SK-N-SH (cell line): Measurements from ENCODE around the gene SSX2IP. TPM values are rescaled to one million over a fixed set of nuclear protein-coding genes. Genes with fewer than 3 reads are reported as not detected.

Experiments
- CTCF ChIA-PET: fragments of 300-600, 350-600 bp; formaldehyde crosslinking; extraction: SDS; loops from one replicate; lab custom pipeline; 2021; lab: Yijun Ruan, JAX
- POLR2A ChIA-PET: fragments of 350-600 bp; sonication (Branson Sonifier 250); formaldehyde crosslinking; extraction: SDS; loops from one replicate; lab custom pipeline; 2020; ENCODE audit warnings: antibody characterized with exemption, inconsistent platforms; lab: Yijun Ruan, JAX
- DNase-seq: peaks from one replicate; pipeline ENCODE4 v3.0.0; 2012
- H2AFZ ChIP-seq: fragments of 200-600 bp; sonication (generic); 2 replicates; pipeline ENCODE4 v1.8.1; 2016; ENCODE audit warnings: antibody characterized with exemption, mild to moderate bottlenecking, low read depth
- H3F3A ChIP-seq: fragments of 200-600 bp; sonication (generic); replicated peaks from 2 replicates; pipeline ENCODE3; 2016; ENCODE audit warnings: antibody characterized with exemption, mild to moderate bottlenecking; ENCODE audit not compliant: insufficient read depth
- H3K27ac ChIP-seq, 2 experiments: fragments of 200-500 bp in 1 of 2; fragments of 200-600 bp in 1 of 2; sonication (Bioruptor generic) in 1 of 2; sonication (generic), shearing (Covaris generic) in 1 of 2; 2 replicates each; pipeline versions ENCODE4 v1.5.1 to v1.6.1; 2014 to 2016; ENCODE audit warnings: low read depth in 2 of 2, inconsistent platforms in 1 of 2, low read length in 1 of 2, mild to moderate bottlenecking in 1 of 2, mixed read lengths in 1 of 2
- H3K27me3 ChIP-seq: fragments of 200-600 bp; sonication (generic), shearing (Covaris generic); 2 replicates; pipeline ENCODE4 v1.6.1; 2016; ENCODE audit warnings: mixed run types; ENCODE audit not compliant: insufficient read depth
- H3K36me3 ChIP-seq, 2 experiments: fragments of 200-500 bp in 1 of 2; fragments of 200-600 bp in 1 of 2; sonication (Bioruptor generic) in 1 of 2; sonication (generic) in 1 of 2; replicated peaks in 1 of 2; 2 replicates each; pipeline versions ENCODE3 to v1.5.1; 2014 to 2016; ENCODE audit warnings: low read length in 1 of 2, mild to moderate bottlenecking in 1 of 2; ENCODE audit not compliant: insufficient read depth in 2 of 2, control insufficient read depth in 1 of 2
- H3K4me1 ChIP-seq, 2 experiments: fragments of 200-500 bp in 1 of 2; fragments of 200-600 bp in 1 of 2; sonication (Bioruptor generic) in 1 of 2; sonication (generic), shearing (Covaris generic) in 1 of 2; 2 replicates each; pipeline versions ENCODE4 v1.5.1 to v1.6.1; 2014 to 2016; ENCODE audit warnings: low read depth in 1 of 2, low read length in 1 of 2, mixed run types in 1 of 2; ENCODE audit not compliant: insufficient read depth in 2 of 2, control insufficient read depth in 1 of 2
- H3K4me2 ChIP-seq: fragments of 200-600 bp; sonication (generic), shearing (Covaris generic); 2 replicates; pipeline ENCODE4 v1.6.1; 2017; ENCODE audit warnings: mixed run types
- H3K4me3 ChIP-seq, 2 experiments: fragments of 200-500 bp in 1 of 2; fragments of 200-600 bp in 1 of 2; sonication (Bioruptor generic) in 1 of 2; sonication (generic), shearing (Covaris generic) in 1 of 2; 2 replicates each; pipeline versions ENCODE4 v1.5.1 to v1.8.1; 2014 to 2016; ENCODE audit warnings: low read depth in 2 of 2, inconsistent platforms in 1 of 2, low read length in 1 of 2, mild to moderate bottlenecking in 1 of 2, mixed read lengths in 1 of 2, moderate library complexity in 1 of 2
- H3K79me2 ChIP-seq: fragments of 200-600 bp; sonication (generic); 2 replicates; pipeline ENCODE4 v1.8.1; 2017; ENCODE audit warnings: mild to moderate bottlenecking; ENCODE audit not compliant: insufficient read depth
- H3K9ac ChIP-seq: fragments of 200-600 bp; sonication (generic); 2 replicates; pipeline ENCODE4 v1.6.1; 2017; ENCODE audit warnings: mixed run types
- H3K9me2 ChIP-seq: fragments of 200-600 bp; sonication (generic); 2 replicates; pipeline ENCODE4 v1.6.1; 2017; ENCODE audit warnings: mixed run types
- H3K9me3 ChIP-seq: fragments of 200-600 bp; sonication (generic); 2 replicates; pipeline ENCODE4 v1.6.1; 2017; ENCODE audit warnings: mixed run types, mild to moderate bottlenecking, moderate library complexity
- H4K20me1 ChIP-seq: fragments of 200-600 bp; sonication (generic); 2 replicates; pipeline ENCODE4 v1.6.1; 2017; ENCODE audit warnings: mild to moderate bottlenecking, mixed run types; ENCODE audit not compliant: insufficient read depth
- CHD2 ChIP-seq: fragments of 150-350 bp; IDR thresholded peaks from 2 replicates; pipeline ENCODE4 v1.6.1; 2018; ENCODE audit warnings: low read length; ENCODE audit not compliant: partially characterized antibody
- EP300 ChIP-seq, 2 experiments: IDR thresholded peaks; 2 replicates each; pipeline versions ENCODE4 v1.4.0 to v1.6.1; 2012; ENCODE audit warnings: borderline replicate concordance in 1 of 2, low read depth in 1 of 2, low read length in 1 of 2
- FOXJ3 ChIP-seq: sonication (generic); formaldehyde crosslinking; IDR thresholded peaks from 2 replicates; pipeline ENCODE4 v1.5.1; 2020; ENCODE audit warnings: mild to moderate bottlenecking, missing genetic modification reagents
- FOXM1 ChIP-seq: IDR thresholded peaks from 2 replicates; pipeline ENCODE4 v1.4.0; 2012; ENCODE audit warnings: low read depth, mild to moderate bottlenecking
- GABPA ChIP-seq: IDR thresholded peaks from 2 replicates; pipeline ENCODE4 v1.4.0; 2012; ENCODE audit warnings: low read depth, mild to moderate bottlenecking
- GATA2 ChIP-seq: sonication (generic); formaldehyde crosslinking; IDR thresholded peaks from 2 replicates; pipeline ENCODE4 v1.5.0; 2020; ENCODE audit warnings: mild to moderate bottlenecking, missing genetic modification reagents
- JUND ChIP-seq: IDR thresholded peaks from 2 replicates; pipeline ENCODE4 v1.4.0; 2012
- MEF2A ChIP-seq: IDR thresholded peaks from 2 replicates; pipeline ENCODE4 v1.4.0; 2012; ENCODE audit warnings: low read depth, borderline replicate concordance
- NFIC ChIP-seq: IDR thresholded peaks from 2 replicates; pipeline ENCODE4 v1.4.0; 2012; ENCODE audit warnings: borderline replicate concordance
- POLR2AphosphoS5 ChIP-seq: IDR thresholded peaks from 2 replicates; pipeline ENCODE4 v1.6.1; 2012; ENCODE audit warnings: low read depth, low read length
- RAD21 ChIP-seq: IDR thresholded peaks from 2 replicates; pipeline ENCODE4 v1.6.1; 2012; ENCODE audit warnings: mild to moderate bottlenecking, low read length
- RCOR1 ChIP-seq: fragments of 150-350 bp; IDR thresholded peaks from 2 replicates; pipeline ENCODE4 v1.6.1; 2017; ENCODE audit warnings: antibody characterized with exemption, low read length
- RFX5 ChIP-seq: IDR thresholded peaks from 2 replicates; pipeline ENCODE4 v1.6.1; 2012; ENCODE audit warnings: mild to moderate bottlenecking, improper control_type of control experiment, low read length
- RXRA ChIP-seq: IDR thresholded peaks from 2 replicates; pipeline ENCODE4 v1.4.0; 2012; ENCODE audit warnings: low read depth, mild to moderate bottlenecking, borderline replicate concordance
- SIN3A ChIP-seq: IDR thresholded peaks from 2 replicates; pipeline ENCODE4 v1.6.1; 2012; ENCODE audit warnings: low read depth, mild to moderate bottlenecking, low read length, moderate library complexity, borderline replicate concordance
- SMC3 ChIP-seq: IDR thresholded peaks from 2 replicates; pipeline ENCODE4 v1.6.1; 2012; ENCODE audit warnings: low read depth, low read length, improper control_type of control experiment
- TAF1 ChIP-seq: IDR thresholded peaks from 2 replicates; pipeline ENCODE4 v1.6.1; 2012; ENCODE audit warnings: low read depth, mild to moderate bottlenecking, low read length, moderate library complexity, borderline replicate concordance
- TCF12 ChIP-seq: IDR thresholded peaks from 2 replicates; pipeline ENCODE4 v1.4.0; 2012
- TEAD4 ChIP-seq: IDR thresholded peaks from 2 replicates; pipeline ENCODE4 v1.4.0; 2012; ENCODE audit warnings: mild to moderate bottlenecking, borderline replicate concordance; ENCODE audit not compliant: insufficient read depth
- YY1 ChIP-seq: IDR thresholded peaks from 2 replicates; pipeline ENCODE4 v1.4.0; 2012; ENCODE audit warnings: low read depth, mild to moderate bottlenecking
- WGBS: methylation state at CpG from one replicate; pipeline ENCODE4 v1.1.6; 2017; ENCODE audit warnings: low lambda C conversion rate; 5-methylcytosine and 5-hydroxymethylcytosine counted together
- polyA plus RNA-seq, 3 experiments: library from polyadenylated mRNA; depleted of rRNA; stranded (reverse); fragments of >200 nt; gene quantifications; 2 replicates each; pipeline ENCODE4 v1.2.3, GENCODE V29; 2012
- TF ChIP-seq, protein P1 (sequence below): fragments of 150-350 bp; IDR thresholded peaks from 2 replicates; pipeline ENCODE4 v1.6.1; 2016; ENCODE audit warnings: mild to moderate bottlenecking, low read depth, low read length
- TF ChIP-seq, protein P2 (sequence below): IDR thresholded peaks from 2 replicates; pipeline ENCODE4 v1.4.0; 2012; ENCODE audit warnings: low read depth
- TF ChIP-seq, protein P3 (sequence below): IDR thresholded peaks from 2 replicates; pipeline ENCODE4 v1.4.0; 2012; ENCODE audit warnings: low read depth, borderline replicate concordance
- TF ChIP-seq, protein P4 (sequence below): fragments of 150-350 bp; IDR thresholded peaks from 2 replicates; pipeline ENCODE4 v1.6.1; 2017; ENCODE audit warnings: antibody characterized with exemption, low read length, low read depth, borderline replicate concordance
- TF ChIP-seq, protein P5 (sequence below): IDR thresholded peaks from 2 replicates; pipeline ENCODE4 v1.6.1; 2012; ENCODE audit warnings: mild to moderate bottlenecking, low read depth, low read length, moderate library complexity
- TF ChIP-seq, protein P6 (sequence below): IDR thresholded peaks from 2 replicates; pipeline ENCODE4; 2012

The SSX2IP gene
- polyA plus RNA-seq, 1 of the 3 experiments (the other 2 are of a cell fraction): 7.7 TPM

DNA sequence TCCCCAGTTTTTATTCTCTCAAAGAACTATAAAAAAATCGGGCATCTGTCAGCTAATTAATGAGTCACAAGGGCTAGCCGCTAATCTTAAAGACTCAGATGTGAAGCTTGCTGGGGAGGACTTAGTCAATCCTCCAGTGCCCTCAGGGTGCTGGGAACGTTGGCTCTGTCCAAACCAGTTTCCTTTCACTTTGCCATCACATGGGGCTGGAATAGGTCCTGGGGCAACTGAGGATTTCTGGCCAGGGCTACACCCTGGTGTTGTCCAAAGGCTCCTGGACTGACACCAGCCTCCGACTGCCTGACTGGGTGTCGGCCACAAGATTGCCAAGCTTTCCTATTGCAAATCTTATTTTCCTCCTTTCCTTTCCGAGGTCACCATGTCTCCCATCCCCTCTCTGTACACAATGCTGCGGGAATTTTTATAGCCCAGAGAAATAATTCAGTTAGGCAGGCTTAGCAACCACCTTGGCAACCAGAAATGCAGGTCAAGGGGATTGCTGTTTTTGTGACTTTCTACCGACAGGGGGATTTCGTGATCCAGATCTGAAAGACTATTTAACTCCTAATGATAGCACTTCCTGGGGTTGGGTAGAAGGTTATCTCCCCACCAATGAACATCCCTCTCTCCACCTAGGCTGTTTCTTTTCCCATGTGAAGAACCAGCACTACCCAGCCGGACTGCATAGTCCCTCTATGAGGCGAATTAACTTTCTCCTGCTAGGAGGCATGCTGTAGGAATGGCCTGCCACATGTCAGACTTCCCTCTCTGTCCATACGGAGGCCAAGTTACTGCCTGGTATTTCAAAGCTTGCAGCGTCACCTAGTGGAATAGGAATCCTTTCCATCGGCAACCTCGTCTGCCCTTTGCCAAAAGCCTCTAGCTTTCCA is 86.1 kb downstream of the SSX2IP start:
- H2AFZ ChIP-seq: peak overlapping the region; percentile 58
- no peaks in the 10 kb centered on the region for H3K9me3 ChIP-seq
- no peaks in the 10 kb centered on the region for H3K36me3 ChIP-seq
- no peaks in the 10 kb centered on the region for H3K9me2 ChIP-seq
- no peaks in the 10 kb centered on the region; the same call in 1 of the 2 replicates for H3K79me2 ChIP-seq
- no peaks in the 10 kb centered on the region for H3K27me3 ChIP-seq
- WGBS: 63% methylated on average over 15 of the region's 15 CpGs
- DNase-seq: no peak
- no peaks in the 10 kb centered on the region for H4K20me1 ChIP-seq
- CTCF ChIA-PET: interaction anchor here (2.0 kb wide), 2 partner anchors 9 to 15 kb away, joined by 4 read pairs; no protein-coding TSS in a partner anchor
- peak overlapping the region; percentile 4 to 40; a peak in 3 of 4 replicates for H3K4me3 ChIP-seq
- H3K4me1 ChIP-seq: peaks cover 3% of the 10 kb centered on the region in 2 experiments; a peak in 2 of 4 replicates
- H3K27ac ChIP-seq: peak overlapping the region in 1 of 2 experiments; percentile 97; a peak in 3 of 4 replicates
- peak overlapping the region; percentile 62; the same call in 1 of the 2 replicates for H3K9ac ChIP-seq
- POLR2A ChIA-PET: no interaction called here
- peaks cover 30% of the 10 kb centered on the region for H3F3A ChIP-seq
- peak overlapping the region; percentile 74 for H3K4me2 ChIP-seq
- TF ChIP-seq RCOR1 (no peak), SMC3 (0 out of 2 replicates have a peak, but pooled peaks have one; percentile 9), FOXJ3 (no peak), YY1 (no peak), MEF2A (no peak), RXRA (no peak), CHD2 (no peak), GATA2 (CRISPR knock-in tag) (no peak), EP300 (IDR thresholded peaks at IDR 0.05; ENCODE audit: borderline replicate concordance in 1 of 2, low read depth in 1 of 2, low read length in 1 of 2) (no peak), FOXM1 (no peak), SIN3A (no peak), TCF12 (peak; percentile 21; the same call in 1 of the 2 replicates), RAD21 (peak; percentile 30; the same call in 1 of the 2 replicates), POLR2AphosphoS5 (no peak), NFIC (no peak), RFX5 (no peak), TEAD4 (no peak), GABPA (no peak), JUND (peak; percentile 27; the same call in 1 of the 2 replicates), TAF1 (no peak)
- TF ChIP-seq, protein P1, sequence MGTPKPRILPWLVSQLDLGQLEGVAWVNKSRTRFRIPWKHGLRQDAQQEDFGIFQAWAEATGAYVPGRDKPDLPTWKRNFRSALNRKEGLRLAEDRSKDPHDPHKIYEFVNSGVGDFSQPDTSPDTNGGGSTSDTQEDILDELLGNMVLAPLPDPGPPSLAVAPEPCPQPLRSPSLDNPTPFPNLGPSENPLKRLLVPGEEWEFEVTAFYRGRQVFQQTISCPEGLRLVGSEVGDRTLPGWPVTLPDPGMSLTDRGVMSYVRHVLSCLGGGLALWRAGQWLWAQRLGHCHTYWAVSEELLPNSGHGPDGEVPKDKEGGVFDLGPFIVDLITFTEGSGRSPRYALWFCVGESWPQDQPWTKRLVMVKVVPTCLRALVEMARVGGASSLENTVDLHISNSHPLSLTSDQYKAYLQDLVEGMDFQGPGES: no peak
- TF ChIP-seq, protein P2, sequence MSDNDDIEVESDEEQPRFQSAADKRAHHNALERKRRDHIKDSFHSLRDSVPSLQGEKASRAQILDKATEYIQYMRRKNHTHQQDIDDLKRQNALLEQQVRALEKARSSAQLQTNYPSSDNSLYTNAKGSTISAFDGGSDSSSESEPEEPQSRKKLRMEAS: no peak
- TF ChIP-seq, protein P3, sequence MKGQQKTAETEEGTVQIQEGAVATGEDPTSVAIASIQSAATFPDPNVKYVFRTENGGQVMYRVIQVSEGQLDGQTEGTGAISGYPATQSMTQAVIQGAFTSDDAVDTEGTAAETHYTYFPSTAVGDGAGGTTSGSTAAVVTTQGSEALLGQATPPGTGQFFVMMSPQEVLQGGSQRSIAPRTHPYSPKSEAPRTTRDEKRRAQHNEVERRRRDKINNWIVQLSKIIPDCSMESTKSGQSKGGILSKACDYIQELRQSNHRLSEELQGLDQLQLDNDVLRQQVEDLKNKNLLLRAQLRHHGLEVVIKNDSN: no peak
- TF ChIP-seq, protein P4, sequence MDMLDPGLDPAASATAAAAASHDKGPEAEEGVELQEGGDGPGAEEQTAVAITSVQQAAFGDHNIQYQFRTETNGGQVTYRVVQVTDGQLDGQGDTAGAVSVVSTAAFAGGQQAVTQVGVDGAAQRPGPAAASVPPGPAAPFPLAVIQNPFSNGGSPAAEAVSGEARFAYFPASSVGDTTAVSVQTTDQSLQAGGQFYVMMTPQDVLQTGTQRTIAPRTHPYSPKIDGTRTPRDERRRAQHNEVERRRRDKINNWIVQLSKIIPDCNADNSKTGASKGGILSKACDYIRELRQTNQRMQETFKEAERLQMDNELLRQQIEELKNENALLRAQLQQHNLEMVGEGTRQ: no peak
- TF ChIP-seq, protein P5, sequence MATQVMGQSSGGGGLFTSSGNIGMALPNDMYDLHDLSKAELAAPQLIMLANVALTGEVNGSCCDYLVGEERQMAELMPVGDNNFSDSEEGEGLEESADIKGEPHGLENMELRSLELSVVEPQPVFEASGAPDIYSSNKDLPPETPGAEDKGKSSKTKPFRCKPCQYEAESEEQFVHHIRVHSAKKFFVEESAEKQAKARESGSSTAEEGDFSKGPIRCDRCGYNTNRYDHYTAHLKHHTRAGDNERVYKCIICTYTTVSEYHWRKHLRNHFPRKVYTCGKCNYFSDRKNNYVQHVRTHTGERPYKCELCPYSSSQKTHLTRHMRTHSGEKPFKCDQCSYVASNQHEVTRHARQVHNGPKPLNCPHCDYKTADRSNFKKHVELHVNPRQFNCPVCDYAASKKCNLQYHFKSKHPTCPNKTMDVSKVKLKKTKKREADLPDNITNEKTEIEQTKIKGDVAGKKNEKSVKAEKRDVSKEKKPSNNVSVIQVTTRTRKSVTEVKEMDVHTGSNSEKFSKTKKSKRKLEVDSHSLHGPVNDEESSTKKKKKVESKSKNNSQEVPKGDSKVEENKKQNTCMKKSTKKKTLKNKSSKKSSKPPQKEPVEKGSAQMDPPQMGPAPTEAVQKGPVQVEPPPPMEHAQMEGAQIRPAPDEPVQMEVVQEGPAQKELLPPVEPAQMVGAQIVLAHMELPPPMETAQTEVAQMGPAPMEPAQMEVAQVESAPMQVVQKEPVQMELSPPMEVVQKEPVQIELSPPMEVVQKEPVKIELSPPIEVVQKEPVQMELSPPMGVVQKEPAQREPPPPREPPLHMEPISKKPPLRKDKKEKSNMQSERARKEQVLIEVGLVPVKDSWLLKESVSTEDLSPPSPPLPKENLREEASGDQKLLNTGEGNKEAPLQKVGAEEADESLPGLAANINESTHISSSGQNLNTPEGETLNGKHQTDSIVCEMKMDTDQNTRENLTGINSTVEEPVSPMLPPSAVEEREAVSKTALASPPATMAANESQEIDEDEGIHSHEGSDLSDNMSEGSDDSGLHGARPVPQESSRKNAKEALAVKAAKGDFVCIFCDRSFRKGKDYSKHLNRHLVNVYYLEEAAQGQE: peak; percentile 49; the same call in 1 of the 2 replicates
- TF ChIP-seq, protein P6, sequence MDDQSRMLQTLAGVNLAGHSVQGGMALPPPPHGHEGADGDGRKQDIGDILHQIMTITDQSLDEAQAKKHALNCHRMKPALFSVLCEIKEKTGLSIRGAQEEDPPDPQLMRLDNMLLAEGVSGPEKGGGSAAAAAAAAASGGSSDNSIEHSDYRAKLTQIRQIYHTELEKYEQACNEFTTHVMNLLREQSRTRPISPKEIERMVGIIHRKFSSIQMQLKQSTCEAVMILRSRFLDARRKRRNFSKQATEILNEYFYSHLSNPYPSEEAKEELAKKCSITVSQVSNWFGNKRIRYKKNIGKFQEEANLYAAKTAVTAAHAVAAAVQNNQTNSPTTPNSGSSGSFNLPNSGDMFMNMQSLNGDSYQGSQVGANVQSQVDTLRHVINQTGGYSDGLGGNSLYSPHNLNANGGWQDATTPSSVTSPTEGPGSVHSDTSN: no peak
